Adipocyte (in vitro differentiated cells): Measurements from ENCODE around the gene SH3TC2.
"Not testable (repeated sequence)": the region's sequence is repeated elsewhere in the genome, so short reads cannot be mapped to it uniquely, and the experiment has no call there.

Experiments used
- DNase-seq: peaks from one replicate; pipeline ENCODE4 v3.0.0-alpha.2; 2015; ENCODE audit warnings: low read depth
- H3K27me3 ChIP-seq: replicated peaks from 2 replicates; pipeline ENCODE4 v1.7.0; 2013; ENCODE audit warnings: mild to moderate bottlenecking, low read length, moderate library complexity; ENCODE audit not compliant: control insufficient read depth, insufficient read depth
- H3K36me3 ChIP-seq: 2 replicates; pipeline ENCODE4 v1.7.0; 2013; ENCODE audit warnings: low read length, mild to moderate bottlenecking, moderate library complexity; ENCODE audit not compliant: control insufficient read depth, insufficient read depth, severe bottlenecking
- H3K4me1 ChIP-seq: 2 replicates; pipeline ENCODE4 v1.7.0; 2013; ENCODE audit warnings: mild to moderate bottlenecking, low read length, moderate library complexity; ENCODE audit not compliant: control insufficient read depth, insufficient read depth
- H3K4me3 ChIP-seq: 2 replicates; pipeline ENCODE4 v1.7.0; 2013; ENCODE audit warnings: mild to moderate bottlenecking, low read length, moderate library complexity
- H3K9ac ChIP-seq: 2 replicates; pipeline ENCODE4 v1.7.0; 2013; ENCODE audit warnings: mild to moderate bottlenecking, low read length, moderate library complexity
- H3K9me3 ChIP-seq: 2 replicates; pipeline ENCODE4 v1.7.0; 2013; ENCODE audit warnings: mild to moderate bottlenecking, low read length, moderate library complexity; ENCODE audit not compliant: control insufficient read depth

SH3TC2 gene

GRCh38 chr5:149080294-149080693, 17.4 kb upstream of the SH3TC2 start:
- H3K9me3 ChIP-seq: peaks cover 8% of the 10 kb centered on the region
- no peak overlapping the region for H3K4me3 ChIP-seq
- H3K36me3 ChIP-seq: no peaks in the 10 kb centered on the region
- H3K9ac ChIP-seq: no peak overlapping the region
- no peaks in the 10 kb centered on the region for H3K4me1 ChIP-seq
- no peaks in the 10 kb centered on the region for H3K27me3 ChIP-seq
- no peak for DNase-seq

- Histone ChIP-seq H3K9ac (no peak overlapping the region), H3K9me3 (peaks cover 8% of the 10 kb centered on the region), H3K27me3 (no peaks in the 10 kb centered on the region), H3K4me1 (no peaks in the 10 kb centered on the region), H3K4me3 (no peak overlapping the region), H3K36me3 (no peaks in the 10 kb centered on the region)
- DNase-seq: no peak
Observed at GRCh38 chr5:149079883-149080282, 17.0 kb upstream of the SH3TC2 start.

- not testable (repeated sequence) for DNase-seq, H3K9ac ChIP-seq, H3K36me3 ChIP-seq, H3K4me3 ChIP-seq, H3K9me3 ChIP-seq, H3K4me1 ChIP-seq, H3K27me3 ChIP-seq
Observed at GRCh38 chr5:149074071-149074470, 11.2 kb upstream of the SH3TC2 start.

GRCh38 chr5:149073213-149073612, 10.4 kb upstream of the SH3TC2 start:
- no peaks in the 10 kb centered on the region for H3K4me1 ChIP-seq
- no peaks in the 10 kb centered on the region for H3K36me3 ChIP-seq
- no peak overlapping the region for H3K9ac ChIP-seq
- H3K4me3 ChIP-seq: no peak overlapping the region
- no peaks in the 10 kb centered on the region for H3K9me3 ChIP-seq
- DNase-seq: no peak
- H3K27me3 ChIP-seq: no peaks in the 10 kb centered on the region

GRCh38 chr5:149072791-149073190, 9.9 kb upstream of the SH3TC2 start:
- Histone ChIP-seq H3K36me3 (no peaks in the 10 kb centered on the region), H3K9me3 (no peaks in the 10 kb centered on the region), H3K4me3 (no peak overlapping the region), H3K27me3 (no peaks in the 10 kb centered on the region), H3K4me1 (no peaks in the 10 kb centered on the region), H3K9ac (no peak overlapping the region)
- no peak for DNase-seq

GRCh38 chr5:149072376-149072775, 9.5 kb upstream of the SH3TC2 start:
- no peaks in the 10 kb centered on the region for H3K9me3 ChIP-seq
- no peak for DNase-seq
- H3K36me3 ChIP-seq: no peaks in the 10 kb centered on the region
- H3K4me1 ChIP-seq: no peaks in the 10 kb centered on the region
- no peak overlapping the region for H3K4me3 ChIP-seq
- no peaks in the 10 kb centered on the region for H3K27me3 ChIP-seq
- no peak overlapping the region for H3K9ac ChIP-seq

GRCh38 chr5:149071756-149072155, 8.9 kb upstream of the SH3TC2 start:
- Histone ChIP-seq H3K9ac (no peak overlapping the region), H3K27me3 (no peaks in the 10 kb centered on the region), H3K4me1 (no peaks in the 10 kb centered on the region), H3K9me3 (no peaks in the 10 kb centered on the region), H3K36me3 (no peaks in the 10 kb centered on the region), H3K4me3 (no peak overlapping the region)
- no peak for DNase-seq

- Histone ChIP-seq H3K9ac (no peak overlapping the region), H3K9me3 (no peaks in the 10 kb centered on the region), H3K36me3 (no peaks in the 10 kb centered on the region), H3K27me3 (no peaks in the 10 kb centered on the region), H3K4me3 (no peak overlapping the region), H3K4me1 (no peaks in the 10 kb centered on the region)
- DNase-seq: no peak
Observed at GRCh38 chr5:149071216-149071615, 8.4 kb upstream of the SH3TC2 start.

- Histone ChIP-seq H3K27me3 (no peaks in the 10 kb centered on the region), H3K4me3 (no peak overlapping the region), H3K9ac (no peak overlapping the region), H3K9me3 (no peaks in the 10 kb centered on the region), H3K36me3 (no peaks in the 10 kb centered on the region), H3K4me1 (no peaks in the 10 kb centered on the region)
- no peak for DNase-seq
Observed at GRCh38 chr5:149069711-149070110, 6.8 kb upstream of the SH3TC2 start.

- Histone ChIP-seq H3K9me3 (no peaks in the 10 kb centered on the region), H3K36me3 (no peaks in the 10 kb centered on the region), H3K27me3 (no peaks in the 10 kb centered on the region), H3K4me1 (peaks cover 16% of the 10 kb centered on the region), H3K9ac (no peak overlapping the region), H3K4me3 (no peak overlapping the region)
- DNase-seq: no peak
Observed at GRCh38 chr5:149063896-149064478, 1.1 kb upstream of the SH3TC2 start.

GRCh38 chr5:149062371-149063016, 368 bp downstream of the SH3TC2 start:
- DNase-seq: peak; percentile 58
- peaks cover 7% of the 10 kb centered on the region for H3K9me3 ChIP-seq
- H3K4me3 ChIP-seq: peak overlapping the region; percentile 7
- no peaks in the 10 kb centered on the region for H3K36me3 ChIP-seq
- H3K9ac ChIP-seq: peak overlapping the region; percentile 63
- H3K4me1 ChIP-seq: peaks cover 16% of the 10 kb centered on the region
- no peaks in the 10 kb centered on the region for H3K27me3 ChIP-seq

GRCh38 chr5:149061341-149061740, 1.5 kb downstream of the SH3TC2 start:
- H3K4me1 ChIP-seq: peaks cover 16% of the 10 kb centered on the region
- H3K27me3 ChIP-seq: no peaks in the 10 kb centered on the region
- H3K4me3 ChIP-seq: no peak overlapping the region
- peaks cover 7% of the 10 kb centered on the region for H3K9me3 ChIP-seq
- DNase-seq: no peak
- H3K9ac ChIP-seq: no peak overlapping the region
- H3K36me3 ChIP-seq: no peaks in the 10 kb centered on the region
